Activated CD4-positive, CD25-positive, alpha-beta regulatory T cell treated with anti-CD3 and anti-CD28 coated beads, Interleukin-2, amount 50 U/mL, for 24 hours (primary cell): ENCODE data around the gene ASPSCR1.

Experiments
- ATAC-seq, 2 donors: fragments of 150-1000 bp; cut with Tn5 transposase; one replicate each; pipeline ENCODE4 v1.10.0; 2021; ENCODE audit warnings: mild to moderate bottlenecking in 1 of 2, moderate library complexity in 1 of 2

Gene ASPSCR1

GRCh38 chr17:82059272-82060000 is 82.0 kb downstream of the ASPSCR1 start:
- no peak for ATAC-seq

- no peak for ATAC-seq
Observed at GRCh38 chr17:82060001-82060380, 82.6 kb downstream of the ASPSCR1 start.

- no peak for ATAC-seq
Observed at GRCh38 chr17:82060614-82061013, 83.2 kb downstream of the ASPSCR1 start.

- no peak for ATAC-seq
Observed at GRCh38 chr17:82061047-82061925, 83.9 kb downstream of the ASPSCR1 start.

GRCh38 chr17:82062076-82062983 is 84.9 kb downstream of the ASPSCR1 start:
- ATAC-seq, result no peak

- ATAC-seq, result no peak
Observed at GRCh38 chr17:82062984-82063368, 85.5 kb downstream of the ASPSCR1 start.

GRCh38 chr17:82063424-82064415 is 86.3 kb downstream of the ASPSCR1 start:
- ATAC-seq, result no peak

GRCh38 chr17:82064433-82065192 is 87.2 kb downstream of the ASPSCR1 start:
- no peak for ATAC-seq

GRCh38 chr17:82065193-82065637 is 87.8 kb downstream of the ASPSCR1 start:
- ATAC-seq, result peak; percentile 50 to 51

GRCh38 chr17:82065638-82066303 is 88.3 kb downstream of the ASPSCR1 start, which contains the start of gene DUS1L:
DUS1L (minus strand) TSS chr17:82065804; CDS start chr17:82065059, 745 bp downstream.
- ATAC-seq, result peak; percentile 85 to 88
